Neural crest cell (in vitro differentiated cells): ENCODE measurements around the gene POT1. TPM values are rescaled to one million over a fixed set of nuclear protein-coding genes. Genes with fewer than 3 reads are reported as not detected.

ENCODE experiments used
- DNase-seq: peaks from one replicate; pipeline ENCODE4 v3.0.0; 2021; ENCODE audit warnings: low read depth, mixed read lengths, low spot score
- H3K27ac Mint-ChIP-seq: one replicate; pipeline ENCODE4 v1.8.0; 2021; ENCODE audit warnings: mild to moderate bottlenecking, mixed read lengths; ENCODE audit not compliant: unreplicated experiment
- H3K27me3 Mint-ChIP-seq: 2 replicates; pipeline ENCODE4 v1.8.0; 2021; ENCODE audit warnings: low read depth, mild to moderate bottlenecking, mixed read lengths
- H3K36me3 Mint-ChIP-seq: 2 replicates; pipeline ENCODE4 v1.8.0; 2021; ENCODE audit warnings: low read depth, mild to moderate bottlenecking, mixed read lengths
- H3K4me1 Mint-ChIP-seq: 2 replicates; pipeline ENCODE4 v1.8.0; 2021; ENCODE audit warnings: mixed read lengths
- H3K4me3 Mint-ChIP-seq: one replicate; pipeline ENCODE4 v1.8.0; 2021; ENCODE audit warnings: mild to moderate bottlenecking, mixed read lengths
- H3K9me3 Mint-ChIP-seq: 2 replicates; pipeline ENCODE4 v1.8.0; 2021; ENCODE audit warnings: mixed read lengths
- CTCF ChIP-seq: fragments of 200-600 bp; sonication (generic); conservative IDR thresholded peaks from 2 replicates; pipeline ENCODE4 v1.5.0; 2021; ENCODE audit warnings: antibody characterized with exemption, mild to moderate bottlenecking
- total RNA-seq: library from RNA; stranded (reverse); gene quantifications from 2 replicates; pipeline ENCODE4 v1.2.1, GENCODE V29; 2021

Gene POT1
- total RNA-seq, 1 donor from 2014 or later: 23.6 TPM

GRCh38 chr7:124909808-124910207, 19.8 kb downstream of the POT1 start:
- no peak overlapping the region for H3K27ac Mint-ChIP-seq
- H3K4me1 Mint-ChIP-seq: no peaks in the 10 kb centered on the region
- H3K36me3 Mint-ChIP-seq: peaks cover 9% of the 10 kb centered on the region
- DNase-seq: no peak
- H3K9me3 Mint-ChIP-seq: peaks cover 2% of the 10 kb centered on the region
- no peaks in the 10 kb centered on the region for H3K27me3 Mint-ChIP-seq
- no peak overlapping the region for H3K4me3 Mint-ChIP-seq
- TF ChIP-seq CTCF: no peak

- Mint-ChIP-seq H3K36me3 (peaks cover 22% of the 10 kb centered on the region), H3K9me3 (peaks cover 10% of the 10 kb centered on the region), H3K4me3 (no peak overlapping the region), H3K27ac (no peak overlapping the region), H3K27me3 (no peaks in the 10 kb centered on the region), H3K4me1 (no peaks in the 10 kb centered on the region)
- no peak for TF ChIP-seq CTCF
- no peak for DNase-seq
Measured at GRCh38 chr7:124908259-124908658, 21.4 kb downstream of the POT1 start.

- Mint-ChIP-seq H3K36me3 (peaks cover 28% of the 10 kb centered on the region), H3K4me3 (no peak overlapping the region), H3K27ac (no peak overlapping the region), H3K27me3 (no peaks in the 10 kb centered on the region), H3K4me1 (no peaks in the 10 kb centered on the region), H3K9me3 (peaks cover 16% of the 10 kb centered on the region)
- DNase-seq: no peak
- no peak for TF ChIP-seq CTCF
Measured at GRCh38 chr7:124907490-124907889, 22.1 kb downstream of the POT1 start.

GRCh38 chr7:124898531-124898930, 31.1 kb downstream of the POT1 start:
- Mint-ChIP-seq H3K4me3 (no peak overlapping the region), H3K9me3 (peaks cover 11% of the 10 kb centered on the region), H3K4me1 (no peaks in the 10 kb centered on the region), H3K27ac (no peak overlapping the region), H3K27me3 (no peaks in the 10 kb centered on the region), H3K36me3 (peaks cover 26% of the 10 kb centered on the region)
- no peak for TF ChIP-seq CTCF
- no peak for DNase-seq

GRCh38 chr7:124896001-124896400, 33.6 kb downstream of the POT1 start:
- H3K4me1 Mint-ChIP-seq: no peaks in the 10 kb centered on the region
- no peaks in the 10 kb centered on the region for H3K27me3 Mint-ChIP-seq
- no peaks in the 10 kb centered on the region for H3K9me3 Mint-ChIP-seq
- no peak overlapping the region for H3K27ac Mint-ChIP-seq
- H3K4me3 Mint-ChIP-seq: no peak overlapping the region
- DNase-seq: no peak
- peaks cover 8% of the 10 kb centered on the region for H3K36me3 Mint-ChIP-seq
- TF ChIP-seq CTCF: no peak
